HG03108 (cell line): ENCODE results near the gene S1PR4.

ENCODE experiments used
- ATAC-seq: cut with Tn5 transposase; IDR thresholded peaks from one replicate; pipeline ENCODE4 v1.9.1; 2021; ENCODE audit warnings: moderate library complexity; ENCODE audit not compliant: unreplicated experiment

The S1PR4 gene, protein sequence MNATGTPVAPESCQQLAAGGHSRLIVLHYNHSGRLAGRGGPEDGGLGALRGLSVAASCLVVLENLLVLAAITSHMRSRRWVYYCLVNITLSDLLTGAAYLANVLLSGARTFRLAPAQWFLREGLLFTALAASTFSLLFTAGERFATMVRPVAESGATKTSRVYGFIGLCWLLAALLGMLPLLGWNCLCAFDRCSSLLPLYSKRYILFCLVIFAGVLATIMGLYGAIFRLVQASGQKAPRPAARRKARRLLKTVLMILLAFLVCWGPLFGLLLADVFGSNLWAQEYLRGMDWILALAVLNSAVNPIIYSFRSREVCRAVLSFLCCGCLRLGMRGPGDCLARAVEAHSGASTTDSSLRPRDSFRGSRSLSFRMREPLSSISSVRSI

DNA sequence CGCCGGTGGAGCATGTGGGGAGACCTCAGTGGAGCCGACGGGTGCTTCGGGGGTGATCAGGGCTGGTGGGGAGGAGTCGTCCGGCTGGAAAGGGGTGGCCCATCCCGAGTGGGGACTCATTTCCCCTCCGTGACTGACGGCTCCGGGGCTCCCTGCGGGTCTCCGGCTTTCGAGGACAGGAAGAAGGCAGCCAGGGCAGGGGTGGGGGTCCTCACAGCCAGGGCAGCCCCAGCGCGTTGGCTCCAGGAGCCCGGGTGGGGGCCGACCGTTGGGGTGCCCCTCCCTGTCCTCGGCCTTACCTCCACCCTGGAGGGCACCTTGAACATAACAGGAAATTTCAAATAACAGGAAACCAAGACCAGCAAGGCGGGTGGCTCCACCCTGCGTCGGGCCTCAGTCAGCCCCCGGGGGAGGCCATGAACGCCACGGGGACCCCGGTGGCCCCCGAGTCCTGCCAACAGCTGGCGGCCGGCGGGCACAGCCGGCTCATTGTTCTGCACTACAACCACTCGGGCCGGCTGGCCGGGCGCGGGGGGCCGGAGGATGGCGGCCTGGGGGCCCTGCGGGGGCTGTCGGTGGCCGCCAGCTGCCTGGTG lies at the start of gene S1PR4:
Gene S1PR4 (plus strand): TSS at position 393 of the 596 bp plus-strand sequence. CDS start 24 bp downstream, at position 417.
- ATAC-seq, result peak; percentile 37

DNA sequence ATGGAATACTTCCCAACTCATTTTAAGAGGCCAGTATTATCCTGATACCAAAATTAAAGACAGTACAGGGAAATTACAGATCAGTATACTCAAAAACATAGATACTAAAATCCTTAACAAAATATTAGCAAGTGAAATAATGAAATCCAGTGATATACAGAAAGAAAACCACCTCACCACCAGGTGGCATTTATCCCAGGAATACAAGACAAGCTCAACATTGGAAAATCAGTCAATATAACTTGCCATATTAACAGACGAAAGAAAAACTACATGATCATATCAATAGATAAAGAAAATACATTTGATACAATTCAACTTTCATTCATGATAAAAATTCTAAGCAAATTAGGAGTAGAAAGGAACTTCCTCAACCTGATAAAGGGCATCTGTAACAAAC lies 49.5 kb upstream of the S1PR4 start:
- ATAC-seq, result no peak

DNA sequence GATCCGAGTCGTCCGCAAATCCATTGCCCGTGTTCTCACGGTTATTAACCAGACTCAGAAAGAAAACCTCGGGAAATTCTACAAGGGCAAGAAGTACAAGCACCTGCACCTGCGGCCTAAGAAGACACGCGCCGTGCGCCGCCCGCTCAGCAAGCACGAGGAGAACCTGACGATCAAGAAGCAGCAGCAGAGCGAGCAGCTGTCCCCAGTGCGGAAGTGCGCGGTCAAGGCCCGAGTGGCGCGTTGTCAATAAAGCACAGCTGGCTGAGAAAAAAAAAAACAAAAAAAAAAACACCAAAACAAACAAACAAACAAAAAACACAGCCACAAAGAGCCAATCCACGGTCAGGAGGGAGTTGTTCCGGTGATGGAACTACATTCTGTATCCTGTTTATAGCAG lies 47.4 kb upstream of the S1PR4 start:
- ATAC-seq, result no peak

DNA sequence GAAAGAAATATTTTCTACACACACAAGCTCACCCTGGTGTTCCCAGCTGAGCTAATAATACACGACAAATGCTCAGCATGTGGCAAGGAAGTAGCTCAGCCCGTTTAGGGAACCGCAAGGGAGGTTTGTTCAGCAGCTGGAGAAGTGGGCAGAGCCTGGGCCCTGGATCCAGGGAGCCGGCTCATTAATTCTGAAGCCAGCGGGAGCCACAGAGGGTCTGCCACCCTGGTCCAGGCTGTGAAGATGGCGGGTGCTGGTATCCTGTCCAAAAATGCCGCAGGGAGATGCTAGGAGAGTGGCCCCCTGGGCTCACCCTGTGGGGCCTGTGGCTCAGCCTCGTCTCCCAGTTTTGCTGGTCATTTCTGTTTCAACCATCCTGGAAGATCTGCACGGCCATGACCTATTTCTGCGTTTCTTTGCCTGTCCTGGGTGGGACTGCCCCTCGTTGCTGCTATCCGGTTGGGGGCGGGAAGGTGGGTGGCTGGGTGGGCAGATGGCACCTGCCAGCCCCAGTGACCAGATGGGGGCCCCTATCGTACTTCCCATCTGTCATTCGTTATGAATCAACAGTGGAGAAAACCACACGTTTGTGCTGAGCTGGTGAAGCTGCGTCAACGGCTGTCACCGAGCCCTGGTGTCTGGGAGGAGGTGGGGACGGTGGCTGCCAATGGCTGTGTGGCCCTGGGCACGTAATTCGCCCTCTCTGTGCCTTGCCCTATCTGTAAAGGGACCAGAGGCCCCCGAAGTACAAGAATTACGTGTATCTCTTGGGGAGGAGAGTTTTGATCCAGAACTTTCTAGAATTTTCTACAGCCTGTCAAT lies 45.4 kb upstream of the S1PR4 start:
- ATAC-seq, result peak; percentile 56

DNA sequence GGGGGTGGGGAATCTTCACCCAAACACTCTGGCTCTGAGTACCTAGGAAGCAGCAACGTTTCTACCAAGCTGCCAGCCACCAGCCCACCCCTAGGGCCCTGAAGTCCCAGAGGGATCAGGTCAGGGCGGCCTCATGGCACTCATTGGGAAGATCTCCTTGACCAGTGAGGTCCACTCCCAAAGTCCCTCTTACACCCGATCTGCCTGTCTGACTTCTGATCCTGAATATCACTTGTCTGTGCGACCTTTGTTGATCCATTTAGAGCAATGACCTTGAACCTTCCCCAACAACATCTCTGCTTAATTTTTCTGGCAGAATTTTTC lies 44.8 kb upstream of the S1PR4 start:
- ATAC-seq, result no peak

DNA sequence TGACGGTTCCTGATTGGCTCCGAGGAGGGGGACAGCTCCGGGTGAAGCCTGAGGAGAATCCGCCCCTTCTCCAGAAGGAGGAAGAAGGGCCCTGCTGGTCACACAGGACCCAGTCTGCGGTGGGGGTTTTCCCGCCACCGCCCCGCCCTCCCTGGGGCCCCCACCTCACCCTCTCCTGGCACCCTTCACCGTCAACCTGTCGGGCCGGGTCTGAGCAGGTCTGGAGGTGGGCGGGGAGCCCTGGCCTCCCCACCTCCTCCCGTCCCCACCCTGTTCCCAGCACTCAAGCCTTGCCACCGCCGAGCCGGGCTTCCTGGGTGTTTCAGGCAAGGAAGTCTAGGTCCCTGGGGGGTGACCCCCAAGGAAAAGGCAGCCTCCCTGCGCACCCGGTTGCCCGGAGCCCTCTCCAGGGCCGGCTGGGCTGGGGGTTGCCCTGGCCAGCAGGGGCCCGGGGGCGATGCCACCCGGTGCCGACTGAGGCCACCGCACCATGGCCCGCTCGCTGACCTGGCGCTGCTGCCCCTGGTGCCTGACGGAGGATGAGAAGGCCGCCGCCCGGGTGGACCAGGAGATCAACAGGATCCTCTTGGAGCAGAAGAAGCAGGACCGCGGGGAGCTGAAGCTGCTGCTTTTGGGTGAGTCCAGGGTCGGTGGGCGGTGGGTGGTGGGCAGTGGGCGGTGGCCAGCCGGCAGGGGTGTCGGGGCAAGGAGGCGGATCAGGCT lies 42.4 kb upstream of the S1PR4 start, which contains the start of gene GNA15:
Gene GNA15 (plus strand): TSS at position 73 of the 723 bp plus-strand sequence. CDS start 418 bp downstream, at position 491.
- peak; percentile 36 for ATAC-seq

DNA sequence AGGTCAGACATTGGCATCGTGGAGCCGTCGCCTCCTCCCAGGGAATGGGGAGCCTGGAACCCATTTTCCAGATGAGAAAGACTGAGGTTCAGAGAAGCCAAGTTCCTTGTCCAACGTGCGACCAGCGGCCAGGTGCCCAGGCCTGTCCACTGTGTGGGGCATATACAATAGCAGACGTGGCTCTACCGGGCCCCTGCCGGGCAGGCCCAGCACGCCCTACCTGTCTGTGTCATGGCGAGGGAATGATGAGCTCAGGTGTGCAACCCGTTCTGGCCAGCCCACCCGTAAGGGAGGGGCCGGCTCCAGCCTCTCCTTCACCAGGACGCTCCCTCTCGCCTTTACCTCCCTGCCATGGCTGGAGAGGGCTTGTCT lies 41.9 kb upstream of the S1PR4 start:
- no peak for ATAC-seq

DNA sequence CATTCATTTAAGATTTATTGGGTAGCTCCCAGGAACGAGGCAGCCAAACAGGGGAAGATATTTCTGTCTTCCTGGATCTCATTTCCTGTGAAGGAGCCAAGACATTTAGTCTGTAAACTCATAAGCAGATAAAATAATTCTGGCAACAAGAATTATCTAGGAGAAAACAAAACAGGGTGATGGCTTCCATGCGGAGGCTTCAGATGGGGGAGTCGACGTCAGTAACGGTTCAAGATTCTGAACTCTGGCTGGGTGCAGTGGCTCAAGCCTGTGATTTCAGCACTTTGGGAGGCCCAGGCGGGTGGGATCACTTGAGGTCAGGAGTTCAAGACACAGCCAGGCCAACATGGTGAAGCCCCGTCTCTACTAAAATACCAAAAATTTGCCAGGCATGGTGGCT lies 41.5 kb upstream of the S1PR4 start:
- ATAC-seq, result no peak

DNA sequence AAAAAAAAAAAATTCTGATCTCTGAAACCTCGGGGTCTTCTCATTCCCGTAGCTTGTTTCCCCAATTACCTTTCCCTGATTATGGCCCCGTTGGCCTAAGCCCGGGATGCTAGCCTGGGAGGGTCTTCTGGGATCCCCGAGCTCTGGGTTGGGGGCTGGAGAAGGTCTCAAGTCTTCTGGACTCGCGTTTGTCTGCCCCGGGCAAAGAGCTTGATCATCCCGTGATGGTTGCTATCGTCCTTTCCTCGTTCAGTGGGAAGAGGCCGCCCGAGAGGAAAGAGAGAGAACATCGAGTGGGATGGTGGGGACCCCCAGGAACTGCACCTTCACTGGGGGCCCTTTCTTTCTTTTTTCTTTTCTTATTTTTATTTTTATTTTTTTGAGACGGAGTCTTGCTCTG lies 40.3 kb upstream of the S1PR4 start:
- no peak for ATAC-seq

DNA sequence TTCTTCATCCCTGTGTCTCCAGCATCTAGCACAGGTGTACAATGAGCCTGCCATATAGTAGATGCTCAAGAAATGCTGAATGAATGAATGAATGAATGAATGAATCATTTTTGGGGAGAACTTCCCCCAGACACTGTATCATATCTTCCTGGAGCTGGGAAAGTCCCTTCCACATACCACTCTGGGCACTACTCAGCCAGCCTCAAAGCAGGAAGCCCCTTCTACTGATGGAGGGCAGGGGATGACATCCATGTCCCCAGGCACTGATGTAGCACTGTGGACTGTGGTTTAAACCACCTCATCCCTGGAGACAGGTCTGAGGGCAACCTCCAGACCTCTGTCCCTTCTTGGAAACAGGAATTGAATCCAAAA lies 37.9 kb upstream of the S1PR4 start:
- no peak for ATAC-seq

DNA sequence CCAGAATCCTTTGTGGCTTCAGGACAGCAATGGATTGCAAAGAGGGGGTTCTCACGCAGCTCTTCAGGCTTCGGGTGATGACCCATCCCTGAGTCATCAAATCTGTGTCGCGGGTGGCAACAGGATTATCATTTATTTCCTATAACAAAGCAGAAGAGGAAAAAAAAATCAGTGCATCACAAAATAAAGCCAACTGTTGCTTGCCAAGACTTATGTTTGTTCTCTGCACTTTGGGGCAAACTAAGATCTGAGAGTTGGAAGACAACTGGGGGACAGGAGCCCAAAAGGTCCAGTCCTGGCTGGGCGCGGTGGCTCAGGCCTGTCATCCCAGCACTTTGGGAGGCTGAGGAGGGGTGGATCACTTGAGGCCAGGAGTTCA lies 36.3 kb upstream of the S1PR4 start:
- no peak for ATAC-seq

DNA sequence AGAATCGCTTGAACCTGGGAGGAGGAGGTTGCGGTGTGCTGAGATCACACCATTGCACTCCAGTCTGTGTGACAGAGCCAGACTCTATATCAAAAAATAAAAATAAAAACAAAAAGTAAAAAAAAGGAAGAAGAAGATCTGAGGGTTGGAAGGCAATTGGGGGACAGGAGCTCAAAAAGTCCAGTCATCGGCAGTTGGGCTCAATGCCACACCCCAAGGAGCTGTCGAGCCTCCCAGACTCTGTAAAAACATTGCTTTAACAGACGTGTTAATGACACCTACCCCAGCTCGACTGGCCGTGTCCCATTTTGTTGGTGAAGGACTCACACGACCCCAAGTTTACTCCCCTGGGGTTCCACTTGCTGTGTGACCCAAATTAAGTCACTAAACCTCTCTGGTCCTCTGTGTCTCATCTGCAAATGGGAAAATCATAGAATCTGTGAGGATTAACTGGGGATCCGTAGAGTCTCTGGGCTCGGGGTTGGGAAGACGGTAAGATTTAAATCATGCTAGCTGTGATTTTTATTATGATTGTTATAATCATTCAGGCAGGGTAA lies 35.7 kb upstream of the S1PR4 start:
- no peak for ATAC-seq

DNA sequence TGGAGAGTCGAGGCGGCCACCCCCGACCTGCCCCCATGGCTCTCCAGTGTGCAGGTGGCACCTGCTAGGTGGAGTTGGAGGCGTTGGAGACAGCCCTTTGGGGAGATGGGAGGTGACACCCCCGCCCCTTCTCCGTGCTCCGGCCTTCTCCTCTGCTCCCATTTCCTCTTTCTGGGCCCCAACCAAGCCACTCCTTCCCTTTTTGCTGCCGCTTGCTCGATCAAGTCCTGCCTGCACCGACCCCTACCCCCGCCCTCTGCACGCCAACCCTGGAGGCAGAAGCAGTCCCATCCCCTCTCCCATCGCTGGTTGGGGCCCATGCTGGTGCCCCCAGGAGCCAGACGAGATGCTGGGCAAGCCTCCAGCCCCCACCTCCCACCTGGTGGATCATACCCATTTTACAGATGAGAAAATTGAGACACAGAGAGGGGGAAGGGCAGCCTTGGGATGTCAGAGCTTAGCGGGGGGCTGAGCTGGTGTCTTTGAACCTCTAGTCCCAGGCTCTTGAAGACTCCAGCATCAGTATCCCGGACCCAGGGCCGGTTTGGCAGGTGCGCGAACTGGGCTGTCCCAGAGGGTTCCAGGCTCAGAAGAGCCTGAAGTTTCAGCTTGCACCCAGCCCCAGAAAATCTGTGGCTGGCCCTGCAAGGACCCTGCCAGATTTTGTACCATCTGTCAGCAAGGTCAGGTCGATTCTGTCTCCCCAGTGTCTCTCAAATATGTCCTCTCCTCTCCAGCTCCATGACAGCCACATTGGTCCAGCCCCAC lies 32.5 kb upstream of the S1PR4 start:
- no peak for ATAC-seq

DNA sequence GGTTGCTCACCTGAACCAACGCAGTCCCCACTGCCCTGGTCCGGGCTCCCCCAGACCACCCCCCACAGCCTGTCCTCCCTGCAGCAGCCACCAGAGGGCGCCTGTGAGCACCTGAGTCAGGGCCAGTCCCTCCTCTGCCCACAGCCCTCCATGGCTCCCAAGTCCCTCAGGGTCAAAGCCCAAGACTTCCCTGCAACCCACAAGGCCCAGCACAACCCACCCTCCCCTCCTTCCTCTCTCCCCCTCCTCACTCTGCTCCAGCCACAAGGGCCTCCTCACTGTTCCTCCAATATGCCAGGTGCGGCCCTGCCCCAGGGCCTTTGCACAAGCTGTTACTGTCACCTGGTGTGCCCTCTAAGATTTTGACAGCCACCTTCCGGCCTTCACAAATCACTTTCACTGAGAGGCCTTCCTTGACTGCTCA lies 31.9 kb upstream of the S1PR4 start:
- no peak for ATAC-seq

DNA sequence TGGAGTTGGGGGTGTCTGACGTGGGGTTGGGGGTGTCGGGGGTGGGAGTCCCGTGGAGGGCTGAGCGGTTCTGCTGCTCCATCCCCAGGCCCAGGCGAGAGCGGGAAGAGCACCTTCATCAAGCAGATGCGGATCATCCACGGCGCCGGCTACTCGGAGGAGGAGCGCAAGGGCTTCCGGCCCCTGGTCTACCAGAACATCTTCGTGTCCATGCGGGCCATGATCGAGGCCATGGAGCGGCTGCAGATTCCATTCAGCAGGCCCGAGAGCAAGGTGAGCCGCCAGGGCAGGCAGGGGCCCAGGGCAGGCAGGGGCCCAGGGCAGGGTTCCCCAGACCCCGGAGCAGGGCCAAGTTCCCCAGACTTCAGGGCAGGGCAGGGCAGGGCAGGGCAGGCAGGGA lies 30.1 kb upstream of the S1PR4 start:
- ATAC-seq, result no peak

DNA sequence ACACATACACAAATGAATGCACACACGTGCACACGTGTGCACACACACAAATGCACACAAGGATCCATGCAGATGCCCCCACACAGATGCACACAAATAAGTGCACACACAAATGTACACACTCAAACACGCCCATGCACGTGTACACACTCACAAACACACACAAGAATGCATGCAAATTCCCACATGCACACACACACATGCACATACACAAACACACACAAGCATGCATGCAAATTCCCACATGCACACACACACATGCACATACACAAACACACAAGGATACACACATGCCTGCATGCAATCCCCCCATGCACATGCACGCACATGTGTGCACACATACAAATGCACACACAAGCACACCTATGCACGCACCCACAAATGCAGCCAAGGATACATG lies 29.5 kb upstream of the S1PR4 start:
- ATAC-seq, result no peak

DNA sequence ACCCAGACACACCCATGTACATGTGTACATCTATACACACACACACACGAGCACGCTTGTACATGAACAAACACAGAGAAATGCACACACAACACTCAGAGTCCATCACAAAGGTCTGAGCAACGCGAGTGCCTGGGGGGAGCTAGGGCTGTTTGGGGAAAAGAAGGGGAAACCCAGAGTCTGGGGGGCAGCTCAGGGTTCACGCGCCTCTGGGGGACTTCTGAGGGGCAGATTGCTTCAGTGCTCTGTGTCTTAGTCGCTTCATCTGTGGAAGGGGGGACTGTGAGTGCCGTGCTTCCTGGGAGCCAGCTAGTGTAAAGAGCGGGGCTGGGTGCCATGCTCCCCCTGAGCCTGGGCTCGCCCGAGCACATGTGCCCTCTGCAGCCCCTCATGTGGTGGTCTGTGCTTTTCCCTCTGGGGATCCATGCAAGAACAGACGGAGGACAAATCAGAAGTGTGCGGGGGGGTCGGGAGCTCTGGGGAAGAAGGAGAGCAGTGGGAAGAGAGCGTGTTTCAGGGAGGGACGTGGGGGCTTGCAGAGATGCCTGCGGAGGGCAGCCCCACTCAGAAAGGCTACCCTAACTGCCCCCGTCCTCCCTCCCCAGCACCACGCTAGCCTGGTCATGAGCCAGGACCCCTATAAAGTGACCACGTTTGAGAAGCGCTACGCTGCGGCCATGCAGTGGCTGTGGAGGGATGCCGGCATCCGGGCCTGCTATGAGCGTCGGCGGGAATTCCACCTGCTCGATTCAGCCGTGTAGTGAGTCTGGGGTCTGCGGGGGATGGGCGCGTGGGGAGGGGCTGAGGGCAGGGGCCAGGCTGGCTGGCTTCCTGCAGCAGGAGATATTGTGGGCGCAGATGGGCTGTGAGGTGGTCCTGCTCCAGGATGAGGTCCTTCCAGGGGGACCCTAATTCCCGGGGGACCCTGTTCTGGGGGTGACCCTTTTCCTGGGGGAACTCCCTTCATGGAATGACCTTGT lies 28.8 kb upstream of the S1PR4 start:
- ATAC-seq, result no peak

DNA sequence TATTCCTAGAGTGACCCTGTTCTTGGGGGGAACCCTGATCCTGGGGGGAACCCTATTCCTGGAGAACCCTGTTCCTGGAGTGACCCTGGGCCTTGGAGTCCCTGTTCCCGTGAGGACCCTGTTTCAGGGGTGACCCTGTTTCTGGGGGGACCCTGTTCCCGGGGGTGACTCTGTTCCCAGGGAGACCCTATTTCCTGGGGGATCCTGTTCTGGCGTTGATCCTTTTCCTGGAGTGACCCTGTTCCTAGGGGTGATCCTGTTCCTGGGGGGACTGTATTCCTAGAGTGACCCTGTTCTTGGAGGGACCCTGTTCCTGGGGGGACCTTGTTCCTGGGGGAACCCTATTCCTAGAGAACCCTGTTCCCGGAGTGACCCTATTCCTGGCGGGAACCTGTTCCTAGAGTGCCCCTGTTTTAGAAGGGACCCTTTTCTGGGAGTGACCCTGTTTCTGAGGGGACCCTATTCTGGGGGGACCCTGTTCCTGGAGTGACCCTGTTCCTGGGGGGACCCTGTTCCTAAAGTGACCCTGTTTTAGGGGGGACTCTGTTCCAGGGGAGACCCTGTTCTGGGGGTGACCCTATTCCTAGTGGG lies 27.7 kb upstream of the S1PR4 start:
- no peak for ATAC-seq
